CD4-positive, alpha-beta T cell treated with Interleukin-15 for 4 hours (primary cell): Measurements from ENCODE around the gene GPAT2.
"Not testable (repeated sequence)": the region's sequence is repeated elsewhere in the genome, so short reads cannot be mapped to it uniquely, and the experiment has no call there.

Experiments
- DNase-seq: peaks from one replicate; pipeline ENCODE4 v3.0.0-alpha.2; 2020; ENCODE audit warnings: low spot score

GPAT2 gene

GRCh38 chr2:96034792-96035191 lies at the start of gene GPAT2:
Gene GPAT2, minus strand, starts transcription at chr2:96034916. Its CDS starts 2,557 bp downstream, at chr2:96032359.
- DNase-seq = not testable (repeated sequence)

- no peak for DNase-seq
Measured at GRCh38 chr2:96083989-96084857, 49.5 kb upstream of the GPAT2 start.

- DNase-seq = no peak
Measured at GRCh38 chr2:96083064-96083939, 48.6 kb upstream of the GPAT2 start.

- DNase-seq = no peak
Measured at GRCh38 chr2:96082211-96083063, 47.7 kb upstream of the GPAT2 start.

- no peak for DNase-seq
Measured at GRCh38 chr2:96081042-96081441, 46.3 kb upstream of the GPAT2 start.

- no peak for DNase-seq
Measured at GRCh38 chr2:96075199-96075771, 40.6 kb upstream of the GPAT2 start.

- DNase-seq = no peak
Measured at GRCh38 chr2:96074156-96074555, 39.4 kb upstream of the GPAT2 start.

- DNase-seq = no peak
Measured at GRCh38 chr2:96073170-96073775, 38.6 kb upstream of the GPAT2 start.

- DNase-seq = no peak
Measured at GRCh38 chr2:96072746-96073145, 38.0 kb upstream of the GPAT2 start.

GRCh38 chr2:96071977-96072491 lies 37.3 kb upstream of the GPAT2 start:
- not testable (repeated sequence) for DNase-seq

GRCh38 chr2:96071087-96071976 lies 36.6 kb upstream of the GPAT2 start:
- DNase-seq = not testable (repeated sequence)

GRCh38 chr2:96070351-96070750 lies 35.6 kb upstream of the GPAT2 start:
- not testable (repeated sequence) for DNase-seq

GRCh38 chr2:96069878-96070277 lies 35.2 kb upstream of the GPAT2 start:
- DNase-seq = not testable (repeated sequence)

GRCh38 chr2:96067902-96068581 lies 33.3 kb upstream of the GPAT2 start:
- not testable (repeated sequence) for DNase-seq

GRCh38 chr2:96067098-96067660 lies 32.5 kb upstream of the GPAT2 start:
- DNase-seq = not testable (repeated sequence)

GRCh38 chr2:96066511-96066910 lies 31.8 kb upstream of the GPAT2 start:
- not testable (repeated sequence) for DNase-seq

- DNase-seq = not testable (repeated sequence)
Measured at GRCh38 chr2:96065954-96066353, 31.2 kb upstream of the GPAT2 start.

GRCh38 chr2:96065381-96065930 lies 30.7 kb upstream of the GPAT2 start:
- DNase-seq = no peak
